ENCODE measurements around the gene HTRA3. TPM values are rescaled to one million over a fixed set of nuclear protein-coding genes. Genes with fewer than 3 reads are reported as not detected.

The HTRA3 gene
- total and polyA plus RNA-seq, 2 experiments from 2014 or later, result 19.4 to 34.9 TPM

DNA sequence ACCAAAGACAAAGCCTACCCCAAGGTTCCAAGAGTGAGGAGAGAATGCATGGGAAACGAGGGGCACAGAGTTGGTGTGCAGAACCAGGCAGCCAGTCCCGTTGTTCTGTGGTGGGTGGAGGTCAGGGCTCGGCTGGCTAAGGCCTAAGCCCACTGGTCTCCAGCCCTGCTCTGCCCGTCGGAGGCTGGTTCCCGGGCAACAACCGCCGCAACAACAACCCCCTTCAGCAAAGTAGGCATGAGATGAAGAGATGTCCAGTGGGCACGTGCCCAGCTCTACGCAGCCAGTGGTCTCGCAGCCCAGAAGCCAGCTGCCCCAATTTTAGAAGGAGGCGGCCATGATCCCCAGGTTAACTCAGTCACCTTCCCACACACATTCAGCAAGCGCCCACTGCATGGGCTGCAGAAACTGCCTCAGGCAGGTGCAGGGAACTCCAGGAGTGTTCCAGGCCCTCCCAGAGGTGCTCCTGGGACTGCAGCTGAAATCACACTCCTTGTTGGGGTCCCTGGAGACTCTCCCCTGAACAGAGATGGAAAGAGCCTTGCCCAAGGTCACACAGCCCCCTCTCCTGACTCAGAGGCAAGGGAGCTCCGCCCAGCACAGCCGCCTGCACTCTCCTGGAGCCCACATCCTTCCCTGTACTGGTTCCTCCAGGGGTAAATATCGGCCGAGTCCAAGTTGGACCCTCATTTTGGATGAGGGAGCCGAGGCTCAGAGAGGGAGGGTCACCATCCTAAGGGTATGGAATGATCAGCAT is 25.4 kb upstream of the HTRA3 start:
- Histone ChIP-seq H3K36me3 (replicated peaks; ENCODE audit: insufficient read depth, low read depth) (no peaks in the 10 kb centered on the region), H3K9me2 (replicated peaks; ENCODE audit: insufficient read depth) (no peaks in the 10 kb centered on the region), H3K27ac (no peak overlapping the region), H3K4me3 (no peak overlapping the region), H3K79me2 (no peaks in the 10 kb centered on the region), H3K4me2 (no peak overlapping the region), H3K4me1 (ENCODE audit: insufficient read depth) (peaks cover 19% of the 10 kb centered on the region), H2AFZ (no peak overlapping the region), H3K27me3 (no peaks in the 10 kb centered on the region), H3K9me3 (ENCODE audit: low read depth) (no peaks in the 10 kb centered on the region), H4K20me1 (ENCODE audit: insufficient read depth, poor library complexity, severe bottlenecking) (no peaks in the 10 kb centered on the region)
- no peak for DNase-seq (ENCODE audit: low spot score)
- 96% methylated on average over 18 of the region's 18 CpGs for WGBS (ENCODE audit: low lambda C conversion rate, missing lambda C conversion rate)
- TF ChIP-seq EZH2phosphoT487 (IDR thresholded peaks at IDR 0.05; ENCODE audit: low read depth, severe bottlenecking, unreplicated experiment) (no peak), EZH2 (IDR thresholded peaks at IDR 0.05; ENCODE audit: borderline replicate concordance) (no peak)
- TF ChIP-seq, protein P1, sequence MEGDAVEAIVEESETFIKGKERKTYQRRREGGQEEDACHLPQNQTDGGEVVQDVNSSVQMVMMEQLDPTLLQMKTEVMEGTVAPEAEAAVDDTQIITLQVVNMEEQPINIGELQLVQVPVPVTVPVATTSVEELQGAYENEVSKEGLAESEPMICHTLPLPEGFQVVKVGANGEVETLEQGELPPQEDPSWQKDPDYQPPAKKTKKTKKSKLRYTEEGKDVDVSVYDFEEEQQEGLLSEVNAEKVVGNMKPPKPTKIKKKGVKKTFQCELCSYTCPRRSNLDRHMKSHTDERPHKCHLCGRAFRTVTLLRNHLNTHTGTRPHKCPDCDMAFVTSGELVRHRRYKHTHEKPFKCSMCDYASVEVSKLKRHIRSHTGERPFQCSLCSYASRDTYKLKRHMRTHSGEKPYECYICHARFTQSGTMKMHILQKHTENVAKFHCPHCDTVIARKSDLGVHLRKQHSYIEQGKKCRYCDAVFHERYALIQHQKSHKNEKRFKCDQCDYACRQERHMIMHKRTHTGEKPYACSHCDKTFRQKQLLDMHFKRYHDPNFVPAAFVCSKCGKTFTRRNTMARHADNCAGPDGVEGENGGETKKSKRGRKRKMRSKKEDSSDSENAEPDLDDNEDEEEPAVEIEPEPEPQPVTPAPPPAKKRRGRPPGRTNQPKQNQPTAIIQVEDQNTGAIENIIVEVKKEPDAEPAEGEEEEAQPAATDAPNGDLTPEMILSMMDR (IDR thresholded peaks at IDR 0.05; ENCODE audit: poor library complexity), result no peak

DNA sequence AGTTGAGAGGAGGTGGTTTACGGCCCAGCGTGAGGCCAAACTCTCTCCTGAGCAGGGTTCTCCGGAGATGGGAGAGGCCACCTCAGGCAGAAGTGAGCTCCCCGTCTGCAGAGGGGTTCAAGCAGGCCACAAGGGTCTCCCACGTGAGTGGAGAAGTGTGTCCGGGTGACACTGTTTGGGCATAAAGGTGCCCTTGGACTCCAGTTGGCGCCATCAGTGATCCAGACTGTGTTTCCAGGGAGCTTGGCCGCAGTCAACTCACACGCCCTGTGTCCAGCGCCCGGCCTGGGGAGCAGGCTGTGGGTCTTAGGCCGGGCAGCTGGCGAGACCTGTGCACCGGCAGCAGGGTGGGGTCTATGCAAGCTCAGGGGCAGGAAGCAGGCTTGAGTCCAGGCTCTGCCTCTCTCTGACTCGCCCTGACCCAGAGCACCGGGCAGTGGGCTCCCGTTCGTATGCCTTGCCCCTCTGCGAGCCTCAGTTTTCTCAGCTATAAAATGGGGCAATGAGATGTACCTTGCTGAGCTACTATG is 24.6 kb upstream of the HTRA3 start:
- peaks cover 19% of the 10 kb centered on the region for H3K4me1 ChIP-seq (ENCODE audit: insufficient read depth)
- H3K4me2 ChIP-seq, result no peak overlapping the region
- no peaks in the 10 kb centered on the region for H3K36me3 ChIP-seq (replicated peaks; ENCODE audit: insufficient read depth, low read depth)
- no peak for TF ChIP-seq EZH2 (IDR thresholded peaks at IDR 0.05; ENCODE audit: borderline replicate concordance)
- TF ChIP-seq EZH2phosphoT487 (IDR thresholded peaks at IDR 0.05; ENCODE audit: low read depth, severe bottlenecking, unreplicated experiment), result no peak
- TF ChIP-seq, protein P1 (IDR thresholded peaks at IDR 0.05; ENCODE audit: poor library complexity), result no peak
- H3K79me2 ChIP-seq, result no peaks in the 10 kb centered on the region
- H2AFZ ChIP-seq, result no peak overlapping the region
- WGBS (ENCODE audit: low lambda C conversion rate, missing lambda C conversion rate), result 98% methylated on average over 19 of the region's 19 CpGs
- no peaks in the 10 kb centered on the region for H3K9me2 ChIP-seq (replicated peaks; ENCODE audit: insufficient read depth)
- no peaks in the 10 kb centered on the region for H4K20me1 ChIP-seq (ENCODE audit: insufficient read depth, poor library complexity, severe bottlenecking)
- DNase-seq (ENCODE audit: low spot score), result no peak
- H3K27me3 ChIP-seq, result no peaks in the 10 kb centered on the region
- H3K27ac ChIP-seq, result no peak overlapping the region
- H3K4me3 ChIP-seq, result no peak overlapping the region
- H3K9me3 ChIP-seq (ENCODE audit: low read depth), result no peaks in the 10 kb centered on the region

DNA sequence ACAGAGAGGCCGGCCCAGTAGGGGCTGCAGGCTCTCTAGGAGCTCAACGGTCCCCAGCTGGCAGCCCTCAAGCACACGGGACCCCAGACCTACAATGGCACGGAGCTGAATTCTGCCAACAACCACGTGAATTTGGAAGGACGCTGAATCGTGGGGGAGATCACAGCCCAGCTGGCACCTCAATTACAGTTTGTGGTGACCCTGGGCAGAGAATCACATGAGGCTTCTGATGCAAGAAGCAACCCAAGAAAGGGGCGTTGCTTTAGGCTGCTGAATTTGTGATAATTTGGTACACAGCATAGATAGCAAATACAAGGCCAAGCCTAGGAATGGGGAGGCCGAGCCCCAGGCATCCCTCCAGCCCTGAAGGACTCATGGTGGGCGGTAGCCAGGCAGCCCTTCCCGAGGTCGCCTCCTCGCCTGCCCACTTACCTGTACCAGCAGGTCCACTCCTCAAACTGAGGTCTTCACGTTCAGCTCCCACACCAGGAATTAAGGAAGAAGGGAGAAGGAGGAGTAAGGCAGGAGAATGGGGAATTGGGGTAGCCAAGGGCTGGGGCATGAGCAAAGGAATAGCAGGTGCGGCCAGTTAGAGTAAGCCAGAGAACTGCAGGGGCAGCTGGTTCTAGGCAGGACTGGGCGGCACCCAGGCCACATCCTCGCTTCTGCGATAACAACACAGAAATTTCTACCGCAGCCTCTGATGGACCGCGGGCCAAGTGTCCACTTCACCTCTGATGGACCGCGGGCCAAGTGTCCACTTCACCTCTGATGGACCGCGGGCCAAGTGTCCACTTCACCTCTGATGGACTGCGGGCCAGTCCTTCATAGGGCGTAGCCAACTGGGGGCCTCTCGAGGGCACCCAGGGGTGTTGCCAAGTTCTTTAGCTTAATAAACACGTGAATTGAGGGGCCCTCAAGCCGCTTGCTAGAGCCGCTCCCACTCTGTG is 23.4 kb upstream of the HTRA3 start:
- H3K4me1 ChIP-seq (ENCODE audit: insufficient read depth), result peaks cover 19% of the 10 kb centered on the region
- no peaks in the 10 kb centered on the region for H3K27me3 ChIP-seq
- no peak overlapping the region for H2AFZ ChIP-seq
- no peaks in the 10 kb centered on the region for H3K79me2 ChIP-seq
- peak overlapping the region; percentile 77 for H3K27ac ChIP-seq
- 90% methylated on average over 31 of the region's 31 CpGs for WGBS (ENCODE audit: low lambda C conversion rate, missing lambda C conversion rate)
- H4K20me1 ChIP-seq (ENCODE audit: insufficient read depth, poor library complexity, severe bottlenecking), result no peaks in the 10 kb centered on the region
- TF ChIP-seq, protein P1 (IDR thresholded peaks at IDR 0.05; ENCODE audit: poor library complexity), result no peak
- TF ChIP-seq EZH2phosphoT487 (IDR thresholded peaks at IDR 0.05; ENCODE audit: low read depth, severe bottlenecking, unreplicated experiment) (no peak), EZH2 (IDR thresholded peaks at IDR 0.05; ENCODE audit: borderline replicate concordance) (no peak)
- no peaks in the 10 kb centered on the region for H3K36me3 ChIP-seq (replicated peaks; ENCODE audit: insufficient read depth, low read depth)
- H3K9me3 ChIP-seq (ENCODE audit: low read depth), result no peaks in the 10 kb centered on the region
- H3K4me3 ChIP-seq, result no peak overlapping the region
- no peak overlapping the region for H3K4me2 ChIP-seq
- DNase-seq (ENCODE audit: low spot score), result no peak
- H3K9me2 ChIP-seq (replicated peaks; ENCODE audit: insufficient read depth), result no peaks in the 10 kb centered on the region

Measured in hepatocyte (in vitro differentiated cells).